ENCODE results near the gene LBP.

LBP gene

DNA sequence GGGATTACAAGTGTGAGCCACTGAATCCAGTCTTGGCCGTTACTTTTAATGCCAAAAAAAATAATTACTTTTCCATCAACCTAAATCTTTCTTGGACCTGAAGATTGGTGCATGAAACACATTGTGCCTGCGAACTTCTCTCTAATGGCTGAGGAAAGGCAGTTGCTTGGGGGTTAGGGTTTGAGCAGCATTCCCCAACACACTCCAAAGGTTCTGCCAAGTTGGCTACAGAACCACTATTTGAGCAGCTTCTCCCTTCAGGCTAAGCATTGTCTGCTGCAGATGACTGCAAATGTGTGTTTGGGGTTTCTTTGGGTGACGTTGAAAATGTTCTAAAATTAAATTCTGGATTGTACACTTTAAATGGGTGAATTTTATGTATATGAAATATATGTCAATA is 6.3 kb upstream of the LBP start:
- no peak for DNase-seq
- Histone ChIP-seq H3K36me3 (ENCODE audit: control insufficient read depth, insufficient read depth, low read length) (no peaks in the 10 kb centered on the region), H2BK120ac (ENCODE audit: low read depth, low read length) (no peak overlapping the region), H2BK5ac (ENCODE audit: low read length) (no peak overlapping the region), H3K4me3 (ENCODE audit: low read length) (no peak overlapping the region), H3K27me3 (ENCODE audit: insufficient read depth, low read length, poor library complexity) (no peaks in the 10 kb centered on the region), H3K4ac (ENCODE audit: low read depth, low read length) (no peak overlapping the region), H3K9ac (ENCODE audit: low read length) (no peak overlapping the region), H3K27ac (ENCODE audit: low read depth, low read length) (no peak overlapping the region), H3K18ac (ENCODE audit: low read length) (no peak overlapping the region), H4K8ac (ENCODE audit: low read depth, low read length) (no peak overlapping the region), H3K4me1 (ENCODE audit: control insufficient read depth, low read depth, low read length) (peaks cover 1% of the 10 kb centered on the region), H4K5ac (ENCODE audit: low read length) (no peak overlapping the region), H3K23ac (ENCODE audit: low read length) (no peak overlapping the region), H3K79me2 (ENCODE audit: control insufficient read depth, insufficient read depth, low read length) (no peaks in the 10 kb centered on the region), H2BK15ac (replicated peaks; ENCODE audit: low read depth) (no peak overlapping the region), H3K79me1 (ENCODE audit: low read length) (no peaks in the 10 kb centered on the region), H3K56ac (ENCODE audit: low read length) (no peak overlapping the region), H2AK5ac (ENCODE audit: low read length) (no peak overlapping the region), H3K4me2 (ENCODE audit: low read length) (no peak overlapping the region)
- 100% methylated on average over 1 of the region's 3 CpGs for WGBS (ENCODE audit: extremely low coverage, insufficient coverage, low lambda C conversion rate)

DNA sequence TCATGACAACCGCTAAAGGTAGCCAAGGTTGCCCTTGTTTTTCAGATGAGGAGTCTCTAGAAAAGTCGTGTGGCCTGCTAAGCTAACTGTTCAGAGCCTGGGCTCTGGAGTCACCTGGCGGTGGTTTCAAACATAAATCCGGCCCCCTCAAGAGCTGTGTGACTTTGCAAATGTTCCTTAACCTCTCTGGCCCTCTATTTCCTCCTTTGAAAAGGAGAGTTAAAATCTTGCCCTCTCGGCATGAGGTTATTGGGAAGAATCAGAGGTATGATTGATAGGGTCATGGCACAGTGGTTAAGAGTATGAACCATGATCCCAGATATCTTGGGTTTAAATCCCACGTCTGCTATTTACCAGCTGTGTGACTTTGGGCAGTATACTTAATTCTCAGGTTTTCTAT is 5.6 kb upstream of the LBP start:
- WGBS (ENCODE audit: extremely low coverage, insufficient coverage, low lambda C conversion rate) = no CpG with 5 or more reads among the region's 6 CpGs
- Histone ChIP-seq H3K4me3 (ENCODE audit: low read length) (no peak overlapping the region), H3K23ac (ENCODE audit: low read length) (no peak overlapping the region), H3K36me3 (ENCODE audit: control insufficient read depth, insufficient read depth, low read length) (no peaks in the 10 kb centered on the region), H3K9ac (ENCODE audit: low read length) (no peak overlapping the region), H4K8ac (ENCODE audit: low read depth, low read length) (no peak overlapping the region), H4K5ac (ENCODE audit: low read length) (no peak overlapping the region), H3K27me3 (ENCODE audit: insufficient read depth, low read length, poor library complexity) (no peaks in the 10 kb centered on the region), H3K27ac (ENCODE audit: low read depth, low read length) (no peak overlapping the region), H3K4me2 (ENCODE audit: low read length) (no peak overlapping the region), H3K4ac (ENCODE audit: low read depth, low read length) (no peak overlapping the region), H3K79me1 (ENCODE audit: low read length) (no peaks in the 10 kb centered on the region), H2BK15ac (replicated peaks; ENCODE audit: low read depth) (no peak overlapping the region), H2BK5ac (ENCODE audit: low read length) (no peak overlapping the region), H3K18ac (ENCODE audit: low read length) (no peak overlapping the region), H3K56ac (ENCODE audit: low read length) (no peak overlapping the region), H2AK5ac (ENCODE audit: low read length) (no peak overlapping the region), H3K79me2 (ENCODE audit: control insufficient read depth, insufficient read depth, low read length) (no peaks in the 10 kb centered on the region), H2BK120ac (ENCODE audit: low read depth, low read length) (no peak overlapping the region), H3K4me1 (ENCODE audit: control insufficient read depth, low read depth, low read length) (peaks cover 1% of the 10 kb centered on the region)
- DNase-seq = no peak

DNA sequence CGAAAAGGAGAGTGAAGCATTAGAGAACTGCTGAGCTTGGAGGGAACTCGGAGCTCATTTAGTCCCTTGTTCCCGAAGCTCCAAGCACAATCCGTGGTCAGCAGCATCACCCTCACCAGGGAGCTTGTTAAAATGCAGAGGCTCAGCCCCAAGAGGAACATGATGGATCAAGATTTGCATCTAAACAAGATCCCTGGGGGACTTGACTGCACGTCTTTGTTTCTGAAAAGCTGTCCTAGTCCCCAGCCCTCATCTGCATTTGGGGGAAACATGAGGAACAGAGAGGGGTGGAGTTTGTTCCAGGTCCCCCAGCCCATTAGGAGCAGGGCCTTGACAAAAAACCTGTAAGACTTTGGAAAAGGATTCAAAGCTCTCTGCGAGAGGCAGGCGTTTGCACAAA is 4.1 kb upstream of the LBP start:
- H3K23ac ChIP-seq (ENCODE audit: low read length) = no peak overlapping the region
- H3K4me1 ChIP-seq (ENCODE audit: control insufficient read depth, low read depth, low read length) = no peaks in the 10 kb centered on the region
- no peak overlapping the region for H4K8ac ChIP-seq (ENCODE audit: low read depth, low read length)
- no peak for DNase-seq
- no peaks in the 10 kb centered on the region for H3K27me3 ChIP-seq (ENCODE audit: insufficient read depth, low read length, poor library complexity)
- no peak overlapping the region for H3K18ac ChIP-seq (ENCODE audit: low read length)
- no peak overlapping the region for H2BK120ac ChIP-seq (ENCODE audit: low read depth, low read length)
- H2BK15ac ChIP-seq (replicated peaks; ENCODE audit: low read depth) = no peak overlapping the region
- no peak overlapping the region for H3K4me3 ChIP-seq (ENCODE audit: low read length)
- H3K79me1 ChIP-seq (ENCODE audit: low read length) = no peaks in the 10 kb centered on the region
- WGBS (ENCODE audit: extremely low coverage, insufficient coverage, low lambda C conversion rate) = no CpG with 5 or more reads among the region's 7 CpGs
- H2AK5ac ChIP-seq (ENCODE audit: low read length) = no peak overlapping the region
- peak overlapping the region; percentile 2 for H3K56ac ChIP-seq (ENCODE audit: low read length)
- H2BK5ac ChIP-seq (ENCODE audit: low read length) = no peak overlapping the region
- H3K36me3 ChIP-seq (ENCODE audit: control insufficient read depth, insufficient read depth, low read length) = no peaks in the 10 kb centered on the region
- H3K79me2 ChIP-seq (ENCODE audit: control insufficient read depth, insufficient read depth, low read length) = no peaks in the 10 kb centered on the region
- no peak overlapping the region for H4K5ac ChIP-seq (ENCODE audit: low read length)
- no peak overlapping the region for H3K27ac ChIP-seq (ENCODE audit: low read depth, low read length)
- no peak overlapping the region for H3K9ac ChIP-seq (ENCODE audit: low read length)
- H3K4me2 ChIP-seq (ENCODE audit: low read length) = no peak overlapping the region
- no peak overlapping the region for H3K4ac ChIP-seq (ENCODE audit: low read depth, low read length)

DNA sequence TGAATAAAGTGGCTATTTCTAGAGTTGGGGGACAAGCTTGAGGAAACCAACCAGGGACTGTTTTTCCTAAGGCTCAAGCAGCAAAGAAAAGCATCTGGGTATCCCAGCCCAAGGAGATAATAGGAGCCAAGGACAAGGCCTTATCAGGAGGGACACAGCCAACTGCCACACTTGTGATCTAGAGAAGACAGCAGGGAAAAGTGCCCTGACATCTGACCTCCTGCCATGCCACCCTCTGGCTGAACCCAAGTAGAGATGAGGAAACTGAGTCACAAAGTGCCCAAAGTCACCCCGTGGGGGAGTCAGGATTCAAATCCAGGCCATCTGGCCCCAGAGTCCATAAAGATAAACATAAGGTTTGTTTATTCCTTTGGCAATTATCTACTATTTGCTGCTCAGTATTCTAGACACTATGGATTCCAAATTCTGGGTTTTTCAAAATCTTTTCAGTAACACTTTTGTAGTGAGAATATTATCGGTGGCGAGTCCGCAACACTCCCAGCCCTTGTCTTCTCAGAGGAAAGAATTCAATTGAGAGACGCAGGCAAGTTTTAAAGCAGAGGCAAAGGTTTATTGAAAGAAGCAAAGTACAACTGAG is 3.5 kb upstream of the LBP start:
- H3K56ac ChIP-seq (ENCODE audit: low read length) = no peak overlapping the region
- no peak overlapping the region for H3K27ac ChIP-seq (ENCODE audit: low read depth, low read length)
- no peak overlapping the region for H3K4ac ChIP-seq (ENCODE audit: low read depth, low read length)
- H3K79me1 ChIP-seq (ENCODE audit: low read length) = no peaks in the 10 kb centered on the region
- H3K79me2 ChIP-seq (ENCODE audit: control insufficient read depth, insufficient read depth, low read length) = no peaks in the 10 kb centered on the region
- H4K8ac ChIP-seq (ENCODE audit: low read depth, low read length) = no peak overlapping the region
- H2BK5ac ChIP-seq (ENCODE audit: low read length) = no peak overlapping the region
- no peak overlapping the region for H3K18ac ChIP-seq (ENCODE audit: low read length)
- no peak overlapping the region for H4K5ac ChIP-seq (ENCODE audit: low read length)
- no peaks in the 10 kb centered on the region for H3K4me1 ChIP-seq (ENCODE audit: control insufficient read depth, low read depth, low read length)
- no peaks in the 10 kb centered on the region for H3K27me3 ChIP-seq (ENCODE audit: insufficient read depth, low read length, poor library complexity)
- no peak overlapping the region for H3K9ac ChIP-seq (ENCODE audit: low read length)
- no peak for DNase-seq
- H2BK15ac ChIP-seq (replicated peaks; ENCODE audit: low read depth) = no peak overlapping the region
- no peak overlapping the region for H3K4me2 ChIP-seq (ENCODE audit: low read length)
- no peak overlapping the region for H2AK5ac ChIP-seq (ENCODE audit: low read length)
- H3K4me3 ChIP-seq (ENCODE audit: low read length) = no peak overlapping the region
- H3K23ac ChIP-seq (ENCODE audit: low read length) = no peak overlapping the region
- no peaks in the 10 kb centered on the region for H3K36me3 ChIP-seq (ENCODE audit: control insufficient read depth, insufficient read depth, low read length)
- no peak overlapping the region for H2BK120ac ChIP-seq (ENCODE audit: low read depth, low read length)
- WGBS (ENCODE audit: extremely low coverage, insufficient coverage, low lambda C conversion rate) = no CpG with 5 or more reads among the region's 5 CpGs

DNA sequence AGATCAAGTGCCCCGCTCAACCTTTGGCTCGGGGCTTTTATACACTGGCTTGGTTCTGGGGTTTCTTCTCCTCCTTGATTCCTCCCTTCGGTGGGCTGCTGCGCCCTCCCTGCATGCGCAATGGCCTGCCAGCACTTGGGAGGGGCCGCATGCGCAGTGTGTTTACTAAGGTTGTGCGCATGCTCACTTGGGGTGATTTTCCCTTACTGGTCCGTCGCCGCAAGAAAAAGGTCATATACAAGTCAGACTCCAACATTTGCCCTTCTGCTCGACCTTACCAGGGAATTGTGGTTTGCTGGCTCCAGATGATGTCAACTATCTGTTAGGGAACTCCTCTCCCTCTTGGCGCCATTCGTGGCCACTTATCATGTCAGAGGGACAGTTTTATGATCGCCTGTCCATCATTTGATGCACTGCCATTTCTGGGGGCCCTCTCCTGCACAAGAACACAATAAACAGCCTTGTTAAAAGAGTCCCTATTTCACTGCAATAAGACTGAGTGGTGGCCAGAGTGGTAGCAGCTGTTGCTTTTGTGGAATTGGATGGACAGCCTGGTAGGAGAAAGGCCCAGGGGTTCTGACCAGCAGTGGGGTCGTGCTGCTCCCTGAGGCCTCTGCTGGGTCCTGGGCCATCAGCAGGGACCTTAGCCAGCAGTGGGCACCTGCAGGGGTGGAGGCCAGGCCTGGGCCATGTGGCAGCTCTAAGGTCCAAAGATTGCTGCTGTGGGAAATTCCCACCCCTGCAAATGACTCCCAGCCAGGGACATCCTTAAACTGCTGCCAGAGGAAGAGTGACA is 2.8 kb upstream of the LBP start:
- DNase-seq = no peak
- Histone ChIP-seq H3K18ac (ENCODE audit: low read length) (no peak overlapping the region), H3K27me3 (ENCODE audit: insufficient read depth, low read length, poor library complexity) (no peaks in the 10 kb centered on the region), H3K4me1 (ENCODE audit: control insufficient read depth, low read depth, low read length) (no peaks in the 10 kb centered on the region), H3K79me2 (ENCODE audit: control insufficient read depth, insufficient read depth, low read length) (no peaks in the 10 kb centered on the region), H2BK5ac (ENCODE audit: low read length) (no peak overlapping the region), H3K79me1 (ENCODE audit: low read length) (no peaks in the 10 kb centered on the region), H3K36me3 (ENCODE audit: control insufficient read depth, insufficient read depth, low read length) (no peaks in the 10 kb centered on the region), H3K9ac (ENCODE audit: low read length) (no peak overlapping the region), H3K4me3 (ENCODE audit: low read length) (no peak overlapping the region), H2BK120ac (ENCODE audit: low read depth, low read length) (no peak overlapping the region), H2AK5ac (ENCODE audit: low read length) (no peak overlapping the region), H3K27ac (ENCODE audit: low read depth, low read length) (no peak overlapping the region), H3K23ac (ENCODE audit: low read length) (no peak overlapping the region), H4K8ac (ENCODE audit: low read depth, low read length) (no peak overlapping the region), H3K4ac (ENCODE audit: low read depth, low read length) (no peak overlapping the region), H3K4me2 (ENCODE audit: low read length) (no peak overlapping the region), H4K5ac (ENCODE audit: low read length) (no peak overlapping the region), H3K56ac (ENCODE audit: low read length) (no peak overlapping the region), H2BK15ac (replicated peaks; ENCODE audit: low read depth) (no peak overlapping the region)
- WGBS (ENCODE audit: extremely low coverage, insufficient coverage, low lambda C conversion rate) = no CpG with 5 or more reads among the region's 16 CpGs

Data from mesendoderm (in vitro differentiated cells).